Measurements from ENCODE around the gene OGA.
A peak's percentile ranks its signal among the peaks of the same experiment; 100 is the strongest.

Gene OGA

DNA sequence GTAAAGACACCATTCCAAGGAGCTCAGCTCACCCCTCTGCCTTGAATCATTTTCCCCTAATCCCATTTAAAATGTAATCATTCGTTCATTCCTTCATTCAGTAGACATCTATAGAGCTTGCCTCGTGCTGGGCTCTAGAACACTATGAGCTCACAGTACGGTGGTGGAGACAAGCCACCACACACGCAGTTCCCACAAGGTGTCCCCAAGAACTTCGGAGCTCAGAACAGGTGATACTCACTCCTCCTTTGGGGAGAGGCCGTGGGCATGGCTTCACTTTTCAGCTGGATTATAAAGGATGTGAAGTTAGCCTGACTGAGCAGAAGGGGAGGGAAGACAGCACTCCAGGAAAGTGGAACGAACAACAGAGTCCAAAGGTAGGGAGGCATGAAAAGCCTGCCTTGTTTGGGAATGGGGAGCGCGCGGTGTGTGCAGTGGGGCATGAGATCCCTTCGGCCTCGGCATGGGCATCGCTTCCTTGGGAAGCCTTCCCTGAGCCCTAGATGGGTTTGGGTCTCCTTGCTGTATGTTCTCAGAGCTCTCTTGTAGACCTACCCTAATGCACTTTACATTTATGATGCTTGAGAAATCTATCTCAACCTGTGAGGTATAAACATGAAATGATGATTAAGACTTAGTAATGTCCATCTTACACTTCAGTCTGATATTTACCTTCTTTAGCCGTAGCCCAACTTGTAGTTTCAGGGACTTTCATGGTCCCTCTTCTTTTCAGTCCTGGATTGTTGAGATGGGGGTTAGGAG lies 809 bp upstream of the OGA start:
- Histone ChIP-seq H3K4me1 (ENCODE audit: control insufficient read depth in 1 of 2, insufficient read depth in 1 of 2, low read depth in 1 of 2, low read length in 1 of 2) (peaks cover 27 to 44% of the 10 kb centered on the region in 2 experiments), H3K4me3 (ENCODE audit: low read depth in 1 of 2, low read length in 1 of 2) (peak overlapping the region; percentile 76 to 98), H3K27me3 (no peaks in the 10 kb centered on the region), H3K36me3 (no peaks in the 10 kb centered on the region), H3K27ac (peak overlapping the region; percentile 96), H3K9me3 (no peaks in the 10 kb centered on the region)
- TF ChIP-seq, protein P1, sequence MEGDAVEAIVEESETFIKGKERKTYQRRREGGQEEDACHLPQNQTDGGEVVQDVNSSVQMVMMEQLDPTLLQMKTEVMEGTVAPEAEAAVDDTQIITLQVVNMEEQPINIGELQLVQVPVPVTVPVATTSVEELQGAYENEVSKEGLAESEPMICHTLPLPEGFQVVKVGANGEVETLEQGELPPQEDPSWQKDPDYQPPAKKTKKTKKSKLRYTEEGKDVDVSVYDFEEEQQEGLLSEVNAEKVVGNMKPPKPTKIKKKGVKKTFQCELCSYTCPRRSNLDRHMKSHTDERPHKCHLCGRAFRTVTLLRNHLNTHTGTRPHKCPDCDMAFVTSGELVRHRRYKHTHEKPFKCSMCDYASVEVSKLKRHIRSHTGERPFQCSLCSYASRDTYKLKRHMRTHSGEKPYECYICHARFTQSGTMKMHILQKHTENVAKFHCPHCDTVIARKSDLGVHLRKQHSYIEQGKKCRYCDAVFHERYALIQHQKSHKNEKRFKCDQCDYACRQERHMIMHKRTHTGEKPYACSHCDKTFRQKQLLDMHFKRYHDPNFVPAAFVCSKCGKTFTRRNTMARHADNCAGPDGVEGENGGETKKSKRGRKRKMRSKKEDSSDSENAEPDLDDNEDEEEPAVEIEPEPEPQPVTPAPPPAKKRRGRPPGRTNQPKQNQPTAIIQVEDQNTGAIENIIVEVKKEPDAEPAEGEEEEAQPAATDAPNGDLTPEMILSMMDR (IDR thresholded peaks at IDR 0.05): no peak

DNA sequence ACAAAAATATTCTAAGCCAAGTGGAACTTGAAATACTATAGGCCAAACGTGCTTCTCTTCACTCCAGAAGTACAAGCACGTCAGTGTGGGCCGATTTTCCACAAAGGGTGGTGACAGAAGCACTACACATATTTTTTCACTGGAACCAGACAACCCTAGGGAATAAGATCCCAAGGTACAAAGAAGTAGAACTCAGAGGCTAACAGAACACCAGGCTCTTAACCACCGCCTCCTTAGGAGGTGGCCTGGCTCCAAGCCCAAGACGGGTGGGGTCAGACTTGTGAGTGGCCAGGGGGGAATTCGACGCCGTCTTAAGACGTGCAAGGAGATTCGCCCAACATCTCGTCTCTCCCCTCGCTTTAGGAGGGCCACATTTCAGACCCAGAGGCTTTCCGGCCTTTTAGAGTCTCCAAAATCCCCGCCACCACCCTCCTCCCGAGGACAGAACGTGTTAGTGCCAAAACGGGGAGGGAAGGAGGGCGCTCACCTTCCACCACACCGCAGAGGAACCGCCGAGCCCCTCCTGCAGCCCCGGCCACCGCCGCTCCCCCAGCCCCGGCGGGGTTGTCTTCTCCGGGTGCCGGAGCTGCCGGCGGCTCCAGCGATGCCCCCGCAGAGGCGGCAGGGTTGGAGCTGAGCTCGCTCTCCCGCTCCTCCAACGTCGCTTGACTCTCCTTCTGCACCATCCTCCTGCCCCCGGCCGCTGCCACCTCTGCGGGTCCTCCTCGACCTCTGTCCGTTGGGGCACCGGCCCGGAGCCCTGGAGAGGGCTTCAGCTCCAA lies 716 bp downstream of the OGA start:
- Histone ChIP-seq H3K36me3 (peaks cover 6% of the 10 kb centered on the region), H3K4me3 (ENCODE audit: low read depth in 1 of 2, low read length in 1 of 2) (peak overlapping the region; percentile 76 to 98), H3K4me1 (ENCODE audit: control insufficient read depth in 1 of 2, insufficient read depth in 1 of 2, low read depth in 1 of 2, low read length in 1 of 2) (peaks cover 31 to 50% of the 10 kb centered on the region in 2 experiments), H3K9me3 (no peaks in the 10 kb centered on the region), H3K27me3 (no peaks in the 10 kb centered on the region), H3K27ac (peak overlapping the region; percentile 96)
- TF ChIP-seq, protein P1 (IDR thresholded peaks at IDR 0.05): no peak

DNA sequence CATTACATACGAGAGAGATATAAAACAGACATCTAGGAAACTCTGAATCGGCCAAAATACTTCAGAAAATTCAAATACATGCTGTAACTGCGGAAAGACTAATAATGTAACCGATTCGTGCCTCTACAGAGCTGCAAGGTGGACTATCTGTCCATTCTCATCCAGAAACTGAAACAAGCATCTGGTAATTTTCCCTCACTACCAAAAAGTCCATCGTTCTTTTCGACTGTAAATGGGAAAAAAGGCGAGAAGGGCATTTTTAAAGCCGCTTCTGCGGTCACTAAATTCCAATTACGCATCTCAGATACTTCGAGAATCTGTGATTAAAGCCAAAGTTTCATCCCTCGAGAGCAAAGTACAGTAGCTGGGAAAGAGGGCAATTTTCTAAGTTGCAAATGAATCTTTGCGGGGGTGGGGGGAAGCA lies 1.3 kb downstream of the OGA start:
- no peaks in the 10 kb centered on the region for H3K9me3 ChIP-seq
- H3K4me3 ChIP-seq (ENCODE audit: low read depth in 1 of 2, low read length in 1 of 2): peak overlapping the region; percentile 76 to 98
- H3K4me1 ChIP-seq (ENCODE audit: control insufficient read depth in 1 of 2, insufficient read depth in 1 of 2, low read depth in 1 of 2, low read length in 1 of 2): peaks cover 31 to 50% of the 10 kb centered on the region in 2 experiments
- peak overlapping the region; percentile 96 for H3K27ac ChIP-seq
- TF ChIP-seq, protein P1 (IDR thresholded peaks at IDR 0.05): no peak
- peaks cover 12% of the 10 kb centered on the region for H3K36me3 ChIP-seq
- no peaks in the 10 kb centered on the region for H3K27me3 ChIP-seq

DNA sequence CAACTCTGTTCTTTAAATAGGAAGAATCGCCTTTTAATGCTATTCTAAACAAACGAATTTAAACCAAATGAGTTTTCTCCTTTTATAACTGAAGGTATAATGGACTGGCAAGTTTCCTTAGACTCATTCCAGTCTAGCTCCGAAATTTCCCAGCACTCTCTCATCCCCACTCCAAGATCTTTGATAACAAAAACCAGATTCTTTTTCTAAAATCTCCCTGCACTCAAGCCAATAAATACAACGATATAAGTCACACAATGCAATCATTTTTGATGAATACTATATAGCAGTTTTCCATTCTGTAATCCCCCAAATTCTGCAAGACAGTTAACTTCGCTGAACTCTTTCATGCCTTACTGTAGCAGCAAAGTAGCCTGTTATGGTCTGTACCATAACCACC lies 1.9 kb downstream of the OGA start:
- Histone ChIP-seq H3K27me3 (no peaks in the 10 kb centered on the region), H3K4me3 (ENCODE audit: low read depth in 1 of 2, low read length in 1 of 2) (peak overlapping the region; percentile 76 to 98), H3K27ac (peak overlapping the region; percentile 96), H3K4me1 (ENCODE audit: control insufficient read depth in 1 of 2, insufficient read depth in 1 of 2, low read depth in 1 of 2, low read length in 1 of 2) (peaks cover 31 to 50% of the 10 kb centered on the region in 2 experiments), H3K9me3 (no peaks in the 10 kb centered on the region), H3K36me3 (peaks cover 18% of the 10 kb centered on the region)
- TF ChIP-seq, protein P1 (IDR thresholded peaks at IDR 0.05): no peak

DNA sequence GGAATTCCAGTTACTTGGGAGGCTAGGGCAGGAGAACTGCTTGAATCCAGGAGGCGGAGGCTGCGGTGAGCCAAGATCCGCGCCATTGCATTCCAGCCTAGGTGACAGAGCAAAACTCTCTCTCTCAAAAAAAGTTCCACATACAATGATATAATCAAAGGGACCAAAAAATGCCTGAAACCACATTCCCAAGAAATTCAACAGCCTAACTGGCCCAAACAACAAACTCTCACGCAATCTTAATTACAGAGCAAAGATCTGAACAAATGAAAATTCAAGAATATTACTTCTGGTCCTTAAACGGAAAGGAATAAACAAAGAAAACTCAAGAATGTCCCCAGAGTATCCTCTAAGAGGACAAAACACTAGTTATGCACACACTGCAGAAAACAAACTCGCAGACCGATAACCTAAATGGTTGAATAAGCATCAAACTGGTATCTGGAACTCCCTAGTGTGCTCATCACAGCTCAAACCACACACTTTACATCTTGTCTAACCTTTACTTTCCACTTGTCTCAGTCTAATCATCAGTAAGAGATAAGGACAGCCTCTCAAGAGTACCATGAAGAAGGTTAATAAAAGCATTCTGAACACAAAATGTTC lies 3.7 kb downstream of the OGA start:
- TF ChIP-seq, protein P1 (IDR thresholded peaks at IDR 0.05): no peak
- Histone ChIP-seq H3K4me3 (ENCODE audit: low read depth in 1 of 2, low read length in 1 of 2) (peak overlapping the region; percentile 76 to 98), H3K27me3 (no peaks in the 10 kb centered on the region), H3K4me1 (ENCODE audit: control insufficient read depth in 1 of 2, insufficient read depth in 1 of 2, low read depth in 1 of 2, low read length in 1 of 2) (peaks cover 28 to 48% of the 10 kb centered on the region in 2 experiments), H3K9me3 (no peaks in the 10 kb centered on the region), H3K36me3 (peaks cover 36% of the 10 kb centered on the region), H3K27ac (peak overlapping the region; percentile 3)

Measured in neutrophil (primary cell).